Measurements from ENCODE around the gene SNED1. TPM values are rescaled to one million over a fixed set of nuclear protein-coding genes. Genes with fewer than 3 reads are reported as not detected.

The SNED1 gene
- total and polyA plus RNA-seq, 9 of the 15 experiments (the other 6 are each of a cell fraction or from before 2014, with no cell fraction given): 0.03 to 0.07 (median 0.05) TPM; not detected in 5

DNA sequence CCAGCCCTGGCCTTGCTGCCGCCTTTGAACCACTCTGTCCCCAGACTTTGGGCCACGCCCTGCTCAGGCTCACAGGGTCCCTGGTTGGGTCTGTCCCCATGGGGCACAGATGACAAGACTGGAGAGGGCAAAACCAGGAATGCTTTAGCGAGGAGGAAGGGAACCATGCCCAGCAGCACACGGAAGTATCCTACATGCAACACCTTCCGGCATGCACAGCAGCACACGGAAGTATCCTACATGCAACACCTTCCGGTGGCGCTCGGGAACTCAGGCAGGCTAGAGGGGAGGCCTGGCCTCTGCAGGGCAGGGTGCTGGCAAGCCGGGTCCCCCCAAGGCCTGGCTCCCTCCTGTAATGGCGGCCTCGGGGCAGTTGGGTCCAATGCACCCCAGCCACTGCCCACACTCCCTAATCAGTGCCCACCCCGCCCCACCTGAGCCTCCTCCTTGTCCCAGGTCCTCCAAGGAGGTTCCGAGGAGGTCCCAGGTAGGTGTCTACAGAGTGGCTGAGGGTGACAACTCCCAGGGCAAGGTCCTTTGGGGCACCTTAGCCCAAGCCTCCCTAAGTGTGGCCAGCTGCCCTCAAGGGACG, 33.6 kb upstream of the SNED1 start (continued):
- TF ChIP-seq, protein P1, sequence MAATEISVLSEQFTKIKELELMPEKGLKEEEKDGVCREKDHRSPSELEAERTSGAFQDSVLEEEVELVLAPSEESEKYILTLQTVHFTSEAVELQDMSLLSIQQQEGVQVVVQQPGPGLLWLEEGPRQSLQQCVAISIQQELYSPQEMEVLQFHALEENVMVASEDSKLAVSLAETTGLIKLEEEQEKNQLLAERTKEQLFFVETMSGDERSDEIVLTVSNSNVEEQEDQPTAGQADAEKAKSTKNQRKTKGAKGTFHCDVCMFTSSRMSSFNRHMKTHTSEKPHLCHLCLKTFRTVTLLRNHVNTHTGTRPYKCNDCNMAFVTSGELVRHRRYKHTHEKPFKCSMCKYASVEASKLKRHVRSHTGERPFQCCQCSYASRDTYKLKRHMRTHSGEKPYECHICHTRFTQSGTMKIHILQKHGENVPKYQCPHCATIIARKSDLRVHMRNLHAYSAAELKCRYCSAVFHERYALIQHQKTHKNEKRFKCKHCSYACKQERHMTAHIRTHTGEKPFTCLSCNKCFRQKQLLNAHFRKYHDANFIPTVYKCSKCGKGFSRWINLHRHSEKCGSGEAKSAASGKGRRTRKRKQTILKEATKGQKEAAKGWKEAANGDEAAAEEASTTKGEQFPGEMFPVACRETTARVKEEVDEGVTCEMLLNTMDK (IDR thresholded peaks at IDR 0.05; ENCODE audit: borderline replicate concordance, insufficient read depth, low read depth, low read length, poor library complexity, severe bottlenecking): no peak
- TF ChIP-seq, protein P2, sequence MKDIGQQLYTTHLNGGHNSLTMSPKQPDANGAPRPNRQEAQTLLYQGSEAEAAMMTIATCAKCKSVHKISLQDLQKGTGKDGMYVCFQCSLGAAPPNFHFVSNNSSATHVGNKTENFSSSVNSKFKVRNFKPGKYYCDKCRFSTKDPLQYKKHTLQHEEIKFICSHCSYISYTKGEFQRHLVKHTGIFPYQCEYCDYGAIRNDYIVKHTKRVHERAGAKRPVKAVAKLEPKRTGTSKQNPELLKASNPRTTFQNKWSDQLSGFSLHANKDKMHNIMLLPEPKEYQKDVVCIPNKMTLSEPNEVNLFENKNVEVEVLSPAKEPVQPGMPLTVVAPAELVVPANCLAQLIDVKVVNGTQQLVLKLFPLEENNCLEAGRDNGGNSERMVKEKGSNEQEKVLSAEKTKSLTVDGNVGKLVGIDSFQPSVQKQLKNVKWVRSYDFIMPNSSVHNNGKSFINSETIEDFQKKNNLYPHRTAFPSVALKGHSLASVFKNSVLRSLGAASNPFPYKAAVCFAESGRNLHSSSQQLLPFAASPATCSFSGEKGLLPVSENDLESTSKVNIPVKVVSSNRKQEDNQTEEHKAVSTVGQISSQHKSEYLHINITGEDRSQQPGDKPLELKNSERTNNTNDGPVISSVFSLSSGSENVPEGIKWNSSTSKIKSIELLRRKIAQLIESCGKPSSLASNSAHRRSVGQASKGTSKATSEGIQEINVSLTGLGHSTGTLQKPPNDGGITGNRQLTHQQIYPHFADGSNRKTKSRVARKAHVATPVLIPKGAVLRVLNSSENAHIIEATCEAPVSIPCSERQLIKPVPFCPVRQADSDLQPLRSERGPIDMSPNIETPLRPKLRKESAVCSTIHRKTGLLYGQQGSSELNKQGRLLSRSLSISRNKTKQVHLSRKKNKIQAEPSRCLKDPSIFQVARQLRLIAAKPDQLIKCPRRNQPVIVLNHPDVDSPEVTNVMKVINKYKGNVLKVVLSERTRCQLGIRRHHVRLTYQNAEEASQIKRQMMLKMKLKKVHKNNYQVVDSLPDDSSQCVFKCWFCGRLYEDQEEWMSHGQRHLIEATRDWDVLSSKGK (CRISPR knock-in tag; IDR thresholded peaks at IDR 0.05): no peak
- TF ChIP-seq PTBP1 (IDR thresholded peaks at IDR 0.05; ENCODE audit: low read depth, low read length) (no peak), SIRT6 (IDR thresholded peaks at IDR 0.05; ENCODE audit: low read depth, low read length) (no peak), GABPB1 (CRISPR knock-in tag; IDR thresholded peaks at IDR 0.05) (peak; percentile 62; the same call in 1 of the 2 replicates), PCBP1 (IDR thresholded peaks at IDR 0.05; ENCODE audit: low read depth, low read length, poor library complexity, severe bottlenecking) (no peak), XRCC4 (IDR thresholded peaks at IDR 0.05; ENCODE audit: extremely low read depth, insufficient read depth, insufficient read length) (no peak), BHLHE40 (IDR thresholded peaks at IDR 0.05; ENCODE audit: low read length) (no peak), NFYB (IDR thresholded peaks at IDR 0.05; ENCODE audit: extremely low read depth, insufficient read length) (no peak), YY1 (IDR thresholded peaks at IDR 0.05; ENCODE audit: borderline replicate concordance in 1 of 3, control insufficient read depth in 1 of 3, extremely low read depth in 1 of 3, insufficient read depth in 3 of 3, insufficient read length in 1 of 3, insufficient replicate concordance in 2 of 3, low read depth in 1 of 3, low read length in 2 of 3) (no peak)
- TF ChIP-seq, protein P3, sequence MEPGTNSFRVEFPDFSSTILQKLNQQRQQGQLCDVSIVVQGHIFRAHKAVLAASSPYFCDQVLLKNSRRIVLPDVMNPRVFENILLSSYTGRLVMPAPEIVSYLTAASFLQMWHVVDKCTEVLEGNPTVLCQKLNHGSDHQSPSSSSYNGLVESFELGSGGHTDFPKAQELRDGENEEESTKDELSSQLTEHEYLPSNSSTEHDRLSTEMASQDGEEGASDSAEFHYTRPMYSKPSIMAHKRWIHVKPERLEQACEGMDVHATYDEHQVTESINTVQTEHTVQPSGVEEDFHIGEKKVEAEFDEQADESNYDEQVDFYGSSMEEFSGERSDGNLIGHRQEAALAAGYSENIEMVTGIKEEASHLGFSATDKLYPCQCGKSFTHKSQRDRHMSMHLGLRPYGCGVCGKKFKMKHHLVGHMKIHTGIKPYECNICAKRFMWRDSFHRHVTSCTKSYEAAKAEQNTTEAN (CRISPR knock-in tag; IDR thresholded peaks at IDR 0.05): no peak
